ENCODE measurements around the gene SVEP1. TPM values are rescaled to one million over a fixed set of nuclear protein-coding genes. Genes with fewer than 3 reads are reported as not detected.

Gene SVEP1
- total and polyA plus RNA-seq, 2 donors (not counting 1 experiment from before 2014, with no cell fraction given): not detected

DNA sequence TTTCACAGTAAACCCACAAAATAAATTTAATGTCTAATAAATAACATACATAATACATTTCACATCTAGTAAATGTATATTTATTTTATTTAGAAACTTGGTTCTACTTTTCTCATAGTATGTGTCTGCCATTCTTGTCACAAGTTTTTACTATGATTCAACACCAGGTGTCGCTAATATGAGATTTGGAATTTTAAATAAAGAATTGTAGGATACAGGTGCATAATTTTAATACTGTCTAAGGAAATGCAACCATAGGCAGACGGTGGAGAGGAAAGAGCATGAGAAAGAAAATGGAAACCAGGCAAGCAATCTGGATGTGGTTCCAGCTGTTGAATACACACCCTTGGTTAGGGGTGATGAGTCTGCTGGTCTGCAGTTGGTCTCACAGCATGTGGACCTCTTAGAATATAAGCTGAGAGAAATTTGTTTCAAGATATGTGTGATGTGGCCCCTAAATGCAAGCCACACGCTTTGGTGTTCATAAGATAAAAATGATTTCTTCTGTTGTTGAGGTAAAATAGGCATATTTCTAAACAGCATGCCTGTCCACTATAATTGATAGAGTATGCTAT is 127.2 kb downstream of the SVEP1 start:
- Histone ChIP-seq H3K36me3 (replicated peaks in 1 of 2; ENCODE audit: control extremely low read depth in 1 of 2, control insufficient read depth in 1 of 2, extremely low read depth in 1 of 2, insufficient read depth in 2 of 2, low read length in 1 of 2) (no peaks in the 10 kb centered on the region), H3K4me3 (ENCODE audit: control extremely low read depth in 1 of 5, extremely low read depth in 1 of 5, insufficient read depth in 1 of 5, low read depth in 2 of 5, low read length in 4 of 5) (no peak overlapping the region), H3K27me3 (replicated peaks in 1 of 4; ENCODE audit: control extremely low read depth in 1 of 4, control insufficient read depth in 3 of 4, insufficient read depth in 4 of 4, low read length in 3 of 4) (peaks cover 0 to 4% (median 0%) of the 10 kb centered on the region in 4 experiments), H3K4me1 (ENCODE audit: control insufficient read depth in 2 of 2, insufficient read depth in 2 of 2, low read length in 2 of 2) (no peaks in the 10 kb centered on the region), H3K27ac (ENCODE audit: low read length in 2 of 2) (no peak overlapping the region), H2AFZ (ENCODE audit: insufficient read depth, low read depth, low read length, poor library complexity, severe bottlenecking) (no peak overlapping the region), H4K20me1 (ENCODE audit: control insufficient read depth, insufficient read depth, low read length, poor library complexity, severe bottlenecking) (no peaks in the 10 kb centered on the region), H3K4me2 (replicated peaks; ENCODE audit: low read depth, low read length, poor library complexity, severe bottlenecking) (no peak overlapping the region), H3K9me3 (ENCODE audit: control extremely low read depth in 1 of 3, control insufficient read depth in 2 of 3, insufficient read depth in 1 of 3, low read length in 2 of 3) (no peaks in the 10 kb centered on the region), H3K79me2 (ENCODE audit: control insufficient read depth, insufficient read depth, low read length) (no peaks in the 10 kb centered on the region), H3K9ac (ENCODE audit: low read length) (no peak overlapping the region)
- no peak for DNase-seq
- ATAC-seq (ENCODE audit: low read depth): no peak
- no peak overlapping the region for H3K4me3 Mint-ChIP-seq
- no peak overlapping the region for H3K27ac Mint-ChIP-seq
- POLR2A ChIA-PET: no interaction called here
- TF ChIP-seq, protein P1, sequence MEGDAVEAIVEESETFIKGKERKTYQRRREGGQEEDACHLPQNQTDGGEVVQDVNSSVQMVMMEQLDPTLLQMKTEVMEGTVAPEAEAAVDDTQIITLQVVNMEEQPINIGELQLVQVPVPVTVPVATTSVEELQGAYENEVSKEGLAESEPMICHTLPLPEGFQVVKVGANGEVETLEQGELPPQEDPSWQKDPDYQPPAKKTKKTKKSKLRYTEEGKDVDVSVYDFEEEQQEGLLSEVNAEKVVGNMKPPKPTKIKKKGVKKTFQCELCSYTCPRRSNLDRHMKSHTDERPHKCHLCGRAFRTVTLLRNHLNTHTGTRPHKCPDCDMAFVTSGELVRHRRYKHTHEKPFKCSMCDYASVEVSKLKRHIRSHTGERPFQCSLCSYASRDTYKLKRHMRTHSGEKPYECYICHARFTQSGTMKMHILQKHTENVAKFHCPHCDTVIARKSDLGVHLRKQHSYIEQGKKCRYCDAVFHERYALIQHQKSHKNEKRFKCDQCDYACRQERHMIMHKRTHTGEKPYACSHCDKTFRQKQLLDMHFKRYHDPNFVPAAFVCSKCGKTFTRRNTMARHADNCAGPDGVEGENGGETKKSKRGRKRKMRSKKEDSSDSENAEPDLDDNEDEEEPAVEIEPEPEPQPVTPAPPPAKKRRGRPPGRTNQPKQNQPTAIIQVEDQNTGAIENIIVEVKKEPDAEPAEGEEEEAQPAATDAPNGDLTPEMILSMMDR (IDR thresholded peaks at IDR 0.05): peak; percentile 39
- TF ChIP-seq EZH2 (IDR thresholded peaks at IDR 0.05; ENCODE audit: borderline replicate concordance, insufficient read depth, low read depth, low read length, poor library complexity, severe bottlenecking): no peak
- H3K27me3 Mint-ChIP-seq: peaks cover 10% of the 10 kb centered on the region
- intact Hi-C loops (cut with micrococcal nuclease): no loop called here
- CTCF ChIA-PET: no interaction called here
- no peaks in the 10 kb centered on the region for H3K9me3 Mint-ChIP-seq (ENCODE audit: insufficient read depth)
- 0% methylated on average over 1 of the region's 3 CpGs for WGBS (ENCODE audit: insufficient coverage)
- no peaks in the 10 kb centered on the region for H3K4me1 Mint-ChIP-seq

DNA sequence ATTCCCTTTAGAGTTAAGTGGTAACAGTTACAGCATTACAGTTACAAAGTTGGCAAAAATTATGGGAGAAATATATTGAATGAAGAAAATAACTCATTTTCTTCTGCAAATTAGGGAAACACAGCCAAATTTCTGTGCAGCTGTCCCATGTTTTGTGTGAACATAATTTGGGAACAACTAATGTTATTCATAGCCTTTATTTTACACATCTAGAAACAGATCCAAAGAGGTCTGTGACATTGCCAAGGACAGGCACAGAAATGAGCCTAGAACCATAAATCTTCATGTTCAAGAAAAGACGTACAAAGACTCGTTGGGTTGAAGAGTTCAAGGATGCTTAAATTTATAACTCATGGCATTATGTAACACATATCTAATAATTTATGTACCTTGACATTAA is 127.8 kb downstream of the SVEP1 start:
- Mint-ChIP-seq H3K27me3 (peaks cover 10% of the 10 kb centered on the region), H3K9me3 (ENCODE audit: insufficient read depth) (no peaks in the 10 kb centered on the region), H3K4me1 (no peaks in the 10 kb centered on the region), H3K27ac (no peak overlapping the region), H3K4me3 (no peak overlapping the region)
- no peaks in the 10 kb centered on the region for H3K79me2 ChIP-seq (ENCODE audit: control insufficient read depth, insufficient read depth, low read length)
- H3K9me3 ChIP-seq (ENCODE audit: control extremely low read depth in 1 of 3, control insufficient read depth in 2 of 3, insufficient read depth in 1 of 3, low read length in 2 of 3): no peaks in the 10 kb centered on the region
- POLR2A ChIA-PET: no interaction called here
- no CpG with 5 or more reads among the region's 2 CpGs for WGBS (ENCODE audit: insufficient coverage)
- intact Hi-C loops (cut with micrococcal nuclease): no loop called here
- ATAC-seq (ENCODE audit: low read depth) (no peak), DNase-seq (no peak)
- H3K4me3 ChIP-seq (ENCODE audit: control extremely low read depth in 1 of 5, extremely low read depth in 1 of 5, insufficient read depth in 1 of 5, low read depth in 2 of 5, low read length in 4 of 5): no peak overlapping the region
- no peak overlapping the region for H3K27ac ChIP-seq (ENCODE audit: low read length in 2 of 2)
- no peak overlapping the region for H2AFZ ChIP-seq (ENCODE audit: insufficient read depth, low read depth, low read length, poor library complexity, severe bottlenecking)
- H4K20me1 ChIP-seq (ENCODE audit: control insufficient read depth, insufficient read depth, low read length, poor library complexity, severe bottlenecking): no peaks in the 10 kb centered on the region
- TF ChIP-seq EZH2 (IDR thresholded peaks at IDR 0.05; ENCODE audit: borderline replicate concordance, insufficient read depth, low read depth, low read length, poor library complexity, severe bottlenecking): no peak
- TF ChIP-seq, protein P1 (IDR thresholded peaks at IDR 0.05): no peak
- peaks cover 0 to 4% (median 0%) of the 10 kb centered on the region in 4 experiments for H3K27me3 ChIP-seq (replicated peaks in 1 of 4; ENCODE audit: control extremely low read depth in 1 of 4, control insufficient read depth in 3 of 4, insufficient read depth in 4 of 4, low read length in 3 of 4)
- no peak overlapping the region for H3K4me2 ChIP-seq (replicated peaks; ENCODE audit: low read depth, low read length, poor library complexity, severe bottlenecking)
- no peaks in the 10 kb centered on the region for H3K4me1 ChIP-seq (ENCODE audit: control insufficient read depth in 2 of 2, insufficient read depth in 2 of 2, low read length in 2 of 2)
- no peaks in the 10 kb centered on the region for H3K36me3 ChIP-seq (replicated peaks in 1 of 2; ENCODE audit: control extremely low read depth in 1 of 2, control insufficient read depth in 1 of 2, extremely low read depth in 1 of 2, insufficient read depth in 2 of 2, low read length in 1 of 2)
- CTCF ChIA-PET: no interaction called here
- H3K9ac ChIP-seq (ENCODE audit: low read length): no peak overlapping the region

Data from B cell (primary cell).